ENCODE data around the gene EPAS1.

DNA sequence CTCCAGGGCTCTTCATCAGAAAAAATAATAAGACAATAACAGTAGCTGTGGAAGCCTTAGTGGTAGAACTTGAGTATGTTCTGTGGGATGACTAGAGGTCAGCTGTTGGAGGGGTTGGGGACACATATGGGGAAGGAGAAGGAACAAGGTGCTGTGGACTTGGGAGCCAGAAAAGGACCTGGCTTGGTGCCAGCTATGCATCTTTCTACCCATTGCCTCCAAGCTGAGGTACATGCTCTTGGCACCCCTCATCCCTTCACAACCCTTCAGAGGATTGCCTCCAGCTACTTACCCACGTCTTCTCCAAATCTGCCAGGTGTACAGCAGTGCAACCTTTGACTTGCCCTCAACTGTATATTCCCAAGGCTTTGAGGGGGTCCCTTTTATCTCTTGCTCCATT lies 15.3 kb upstream of the EPAS1 start:
- no peak for TF ChIP-seq CTCF (IDR thresholded peaks at IDR 0.05)
- TF ChIP-seq POLR2A (IDR thresholded peaks at IDR 0.05) = no peak

All from uterus (tissue), 2 donors.